ENCODE measurements around the gene OR5B17.
"Not testable (repeated sequence)": the region's sequence is repeated elsewhere in the genome, so short reads cannot be mapped to it uniquely, and the experiment has no call there.

OR5B17 gene

DNA sequence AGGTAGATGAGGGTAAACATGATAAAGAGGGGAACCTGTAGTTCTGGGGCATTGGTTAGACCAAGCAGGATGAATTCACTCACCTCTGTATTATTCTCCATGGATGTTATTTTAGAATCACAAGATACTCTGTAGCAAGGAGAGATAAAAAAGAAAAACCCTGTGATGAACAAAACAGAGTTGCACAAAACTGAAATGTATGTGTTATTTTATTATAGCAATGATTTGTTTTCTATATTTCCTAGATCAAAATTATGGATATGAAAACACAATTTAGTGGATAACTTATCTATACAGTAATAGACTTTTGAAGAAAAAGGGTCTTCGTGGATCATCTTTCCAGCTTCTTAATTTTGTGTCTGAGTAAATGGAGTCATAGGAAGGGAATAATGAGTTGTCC is at the start of gene OR5B17:
OR5B17 (minus strand) TSS at position 101 of the 400 bp plus-strand sequence; CDS start at position 101, 0 bp downstream.
- DNase-seq (ENCODE audit: low spot score), result no peak

DNA sequence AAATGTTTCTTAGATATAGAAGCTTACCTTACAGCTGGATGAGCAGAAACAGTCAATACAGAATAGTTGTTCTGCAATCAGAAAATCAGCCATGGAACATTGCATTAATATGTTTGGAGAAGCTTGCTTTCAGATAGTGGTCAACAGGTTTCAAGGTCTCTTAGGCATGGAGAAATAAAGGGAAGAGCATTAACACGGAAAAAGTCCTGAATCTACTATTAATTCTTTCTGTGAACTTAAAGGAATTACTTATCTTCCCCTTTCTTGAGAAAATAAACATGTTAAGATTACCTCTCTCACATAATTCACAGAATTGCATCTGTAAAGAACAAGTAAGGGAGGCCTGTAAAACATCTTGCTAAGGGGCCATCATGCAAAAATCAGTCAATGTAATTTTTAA is 47.9 kb upstream of the OR5B17 start, which contains the start of gene OR5B3:
OR5B3 (minus strand) TSS at position 101 of the 400 bp plus-strand sequence. CDS start 3,465 bp downstream, outside the sequence.
- no peak for DNase-seq (ENCODE audit: low spot score)

DNA sequence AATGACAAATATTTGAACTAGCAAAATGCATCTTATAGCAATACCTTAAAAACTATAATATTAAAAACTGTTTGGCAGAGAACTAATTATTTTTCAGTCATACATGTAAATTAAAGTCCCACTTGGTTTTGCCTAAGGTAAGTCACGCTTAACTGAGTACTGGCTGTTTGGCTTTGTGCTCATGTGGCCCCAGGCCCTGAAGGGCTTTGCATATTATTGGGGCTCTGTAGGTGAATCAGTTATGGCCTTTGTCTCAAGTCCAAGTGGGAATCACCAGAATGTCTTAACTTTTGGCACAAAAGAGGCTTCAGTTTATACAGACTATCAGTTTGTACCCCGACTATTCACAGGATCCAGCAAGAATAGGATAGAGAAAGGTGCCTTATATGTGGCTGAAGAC is 40.8 kb upstream of the OR5B17 start:
- DNase-seq (ENCODE audit: low spot score), result not testable (repeated sequence)

DNA sequence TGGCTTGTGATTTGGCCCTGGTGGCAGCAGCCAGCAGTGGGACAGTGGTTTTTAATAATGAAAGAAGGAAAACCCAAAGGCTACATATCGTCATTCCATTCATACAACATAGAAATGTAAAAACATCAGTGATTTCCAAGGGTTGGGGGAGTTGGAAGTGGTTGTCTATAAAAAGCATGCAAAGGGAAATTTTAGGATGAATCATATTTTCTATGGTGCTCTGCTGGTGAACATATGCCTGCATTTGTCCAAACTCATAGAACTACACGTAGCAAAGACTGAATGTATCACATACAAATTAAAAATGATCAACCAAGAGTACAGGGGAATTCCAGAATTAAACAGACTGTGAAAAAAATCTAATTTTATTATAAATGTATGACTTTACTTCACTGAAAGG is 36.7 kb upstream of the OR5B17 start:
- DNase-seq (ENCODE audit: low spot score), result no peak

DNA sequence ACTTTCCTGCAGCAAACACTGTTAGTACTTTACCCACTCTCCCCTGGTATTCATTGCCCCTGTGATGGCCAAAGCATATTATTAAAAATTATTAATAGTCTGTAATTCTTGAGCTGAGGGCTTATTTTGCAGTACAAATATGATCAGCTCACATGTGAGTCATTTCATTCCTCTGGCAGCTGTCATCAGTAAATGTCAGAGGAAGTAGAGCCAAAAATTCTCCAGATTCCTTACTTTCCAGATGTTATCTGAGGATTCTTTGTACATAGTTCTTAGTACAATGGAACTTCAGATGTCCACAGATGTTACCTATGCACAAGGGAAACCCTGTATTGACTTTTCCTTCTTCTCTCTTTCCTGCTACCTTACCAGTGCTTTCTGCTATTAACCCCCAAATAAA is 35.3 kb upstream of the OR5B17 start:
- DNase-seq (ENCODE audit: low spot score), result no peak

DNA sequence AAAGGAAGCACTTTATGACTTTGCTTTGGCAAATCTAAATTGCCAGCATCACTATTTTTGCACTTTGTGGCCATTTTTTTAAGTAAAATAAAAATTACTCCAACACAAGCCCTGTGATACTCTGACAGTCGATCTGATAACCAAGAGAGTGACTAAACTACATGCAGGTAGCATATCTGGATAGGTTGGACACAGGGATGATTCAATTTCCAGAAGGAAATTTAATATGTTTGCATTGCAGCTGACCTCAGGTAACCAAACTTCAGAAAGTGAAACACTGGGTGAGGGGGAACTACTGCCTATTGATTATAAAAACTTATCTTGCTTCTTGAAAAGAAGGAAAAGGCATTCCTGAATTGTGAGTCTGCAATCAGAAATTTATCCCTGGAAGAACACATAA is 33.9 kb upstream of the OR5B17 start:
- DNase-seq (ENCODE audit: low spot score), result no peak

DNA sequence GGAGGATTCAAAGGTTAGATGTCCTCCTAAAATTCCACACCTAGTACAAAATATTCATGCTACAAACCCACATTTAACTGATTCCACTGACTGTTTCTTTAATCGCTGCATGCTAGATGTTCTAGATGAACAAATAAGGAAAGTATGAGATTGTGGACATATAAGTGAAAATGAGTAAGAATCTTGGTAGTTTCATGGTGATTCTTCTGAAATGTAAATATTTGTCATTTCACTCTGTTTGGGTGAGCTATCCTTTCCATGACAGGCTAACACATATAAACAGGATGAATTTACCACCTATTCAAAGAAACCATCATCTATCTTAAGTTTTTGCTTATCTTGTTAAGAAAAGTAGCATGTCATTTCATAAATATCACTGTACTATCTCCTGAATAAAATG is 33.0 kb upstream of the OR5B17 start:
- no peak for DNase-seq (ENCODE audit: low spot score)

DNA sequence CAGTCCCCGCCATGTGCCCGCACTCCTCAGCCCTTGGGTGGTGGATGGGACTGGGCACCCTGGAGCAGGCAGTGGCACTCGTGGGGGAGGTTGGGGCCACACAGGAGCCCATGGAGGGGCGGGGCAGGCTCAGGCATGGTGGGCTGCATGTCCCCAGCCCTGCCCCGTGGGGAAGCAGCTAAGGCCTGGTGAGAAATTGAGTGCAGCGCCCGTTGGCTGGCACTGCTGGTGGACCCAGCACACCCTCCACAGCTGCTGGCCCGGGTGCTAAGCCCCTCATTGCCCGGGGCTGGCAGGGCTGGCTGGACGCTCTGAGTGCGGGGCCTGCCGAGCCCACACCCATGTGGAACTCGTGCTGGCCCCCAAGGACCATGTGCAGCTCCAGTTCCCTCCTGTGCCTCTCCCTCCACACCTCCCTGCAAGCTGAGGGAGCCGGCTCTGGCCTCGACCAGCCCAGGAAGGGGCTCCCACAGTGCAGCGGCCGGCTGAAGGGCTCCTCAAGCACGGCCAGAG is 31.7 kb upstream of the OR5B17 start:
- DNase-seq (ENCODE audit: low spot score), result no peak

DNA sequence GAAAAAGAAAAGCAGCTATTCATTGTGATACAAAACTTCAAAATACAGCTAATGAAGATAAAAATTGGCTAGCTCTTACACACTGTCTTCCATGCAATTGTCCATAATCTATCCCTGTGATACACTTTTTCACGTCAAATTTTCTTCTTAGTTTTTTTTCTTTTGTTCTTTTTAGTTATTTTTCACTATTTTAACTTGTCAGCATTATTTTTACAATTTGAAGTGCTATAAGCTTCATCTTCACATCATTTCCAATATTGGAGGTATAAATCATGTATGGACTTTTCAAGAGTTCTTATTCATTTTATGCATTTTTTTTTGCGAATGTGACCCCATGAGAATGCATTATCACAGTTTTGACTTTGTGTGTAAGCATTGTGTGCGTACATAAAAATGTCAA is 4.1 kb downstream of the OR5B17 start:
- no peak for DNase-seq (ENCODE audit: low spot score)

DNA sequence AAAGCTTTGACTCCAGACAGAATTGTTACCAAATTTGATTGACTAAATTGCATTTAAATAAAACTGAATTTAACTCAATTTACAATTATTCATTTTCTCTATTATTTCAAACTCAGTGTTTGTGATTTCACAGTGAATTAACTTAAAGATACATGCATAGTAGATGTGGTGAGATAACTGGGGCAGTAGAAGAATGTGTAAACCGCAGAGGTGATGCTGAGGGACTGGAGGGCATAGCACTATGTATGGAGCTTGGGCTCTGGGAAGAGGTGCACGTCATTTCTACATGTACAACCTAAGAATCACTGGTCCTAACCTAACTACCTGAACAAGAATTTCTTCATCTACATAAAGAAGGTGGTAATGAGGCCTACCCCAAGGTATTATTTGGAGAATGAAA is 13.7 kb downstream of the OR5B17 start:
- no peak for DNase-seq (ENCODE audit: low spot score)

DNA sequence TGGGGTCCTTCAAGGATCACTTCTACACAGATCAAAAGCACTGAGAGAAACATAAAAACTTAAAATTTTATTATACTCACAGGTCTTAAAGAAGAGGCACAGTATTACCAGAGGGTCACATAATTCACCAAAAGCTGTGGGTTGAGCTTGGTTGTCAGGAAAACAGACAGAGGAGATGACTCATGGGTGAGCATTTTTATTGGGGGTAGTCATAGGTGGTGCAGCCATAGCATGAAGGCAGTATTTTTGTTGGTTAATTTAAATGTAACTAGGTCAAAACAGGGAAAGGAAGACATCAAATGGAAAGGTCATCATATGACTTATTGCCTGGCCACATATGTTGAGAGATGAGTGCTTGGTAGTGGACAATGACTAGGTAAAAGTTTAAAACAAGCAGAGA is 24.2 kb downstream of the OR5B17 start:
- DNase-seq (ENCODE audit: low spot score), result no peak

DNA sequence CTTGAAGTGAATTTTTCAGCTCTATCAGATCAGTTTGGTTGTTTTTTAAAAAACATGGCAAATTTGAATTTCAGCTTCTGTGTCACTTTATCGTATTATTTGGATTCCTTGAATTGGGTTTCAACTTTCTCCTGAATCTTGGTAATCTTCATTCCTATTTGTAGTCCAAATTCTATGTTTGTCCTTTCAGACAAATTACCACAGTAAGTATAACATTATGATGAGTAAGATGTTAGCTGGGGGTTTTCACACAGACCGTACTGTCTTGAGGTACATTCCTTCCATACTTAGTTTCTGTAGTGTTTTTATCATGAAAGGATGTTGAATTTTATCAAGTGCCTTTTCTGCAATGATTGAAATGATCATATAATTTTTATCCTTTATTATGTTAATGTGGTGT is 28.0 kb downstream of the OR5B17 start:
- DNase-seq (ENCODE audit: low spot score), result no peak

DNA sequence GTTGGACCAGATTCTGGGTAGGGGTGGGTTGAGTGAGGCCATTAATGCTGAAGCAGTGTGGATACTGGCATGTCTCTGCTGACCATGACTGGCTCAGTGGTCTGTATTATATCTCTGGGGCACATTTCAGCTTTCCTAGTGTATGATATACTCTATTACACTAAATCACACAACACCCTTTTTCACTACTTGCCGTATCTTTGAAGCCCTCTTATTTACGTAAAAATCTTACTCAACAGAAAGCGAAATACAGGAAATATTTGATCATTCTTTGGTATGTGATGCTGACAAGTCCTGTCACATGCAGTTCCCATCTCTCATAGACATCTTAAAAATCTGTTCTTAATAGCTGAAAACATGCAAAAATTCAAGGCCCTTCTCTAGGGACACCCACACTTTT is 40.3 kb downstream of the OR5B17 start:
- no peak for DNase-seq (ENCODE audit: low spot score)

DNA sequence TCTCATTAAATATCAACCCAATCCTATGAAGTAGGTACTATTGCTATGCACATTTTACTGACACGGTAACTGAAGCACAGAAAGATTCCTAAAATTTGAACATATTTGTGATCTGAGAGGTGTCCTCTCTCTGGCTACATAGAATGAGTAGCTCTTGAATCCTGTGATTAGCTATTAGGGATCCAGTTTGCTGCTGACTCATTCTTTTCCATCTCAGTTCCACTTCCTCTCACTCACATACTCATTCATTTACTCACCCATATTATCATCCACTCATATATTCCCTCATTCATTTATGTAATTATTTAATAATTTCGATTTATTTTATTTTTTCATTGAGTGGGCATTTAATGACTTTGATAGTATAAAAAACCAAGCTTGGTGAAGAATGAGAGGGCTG is 42.7 kb downstream of the OR5B17 start:
- no peak for DNase-seq (ENCODE audit: low spot score)

Measured in HuH-7.5 (cell line).